ENCODE measurements around the gene CYP1B1. TPM values are rescaled to one million over a fixed set of nuclear protein-coding genes. Genes with fewer than 3 reads are reported as not detected.

CYP1B1 gene
- polyA plus RNA-seq, 3 donors, result 63.2 to 250 (median 162) TPM

GRCh38 chr2:38066421-38067115, 9.4 kb downstream of the CYP1B1 start:
- Histone ChIP-seq H3K4me3 (replicated peaks in 1 of 3; ENCODE audit: low read depth in 2 of 3, low read length in 3 of 3) (no peak overlapping the region), H3K9ac (ENCODE audit: insufficient read depth, low read length, poor library complexity, severe bottlenecking) (no peak overlapping the region), H3K4me2 (replicated peaks; ENCODE audit: extremely low read depth, low read length, poor library complexity, severe bottlenecking) (no peak overlapping the region), H3K27ac (ENCODE audit: low read depth in 1 of 2, low read length in 2 of 2) (no peak overlapping the region), H3K79me2 (ENCODE audit: insufficient read depth, low read length) (peaks cover 23% of the 10 kb centered on the region), H2AFZ (ENCODE audit: insufficient read depth, low read depth, low read length, poor library complexity, severe bottlenecking) (no peak overlapping the region), H3K27me3 (ENCODE audit: control insufficient read depth in 2 of 2, insufficient read depth in 2 of 2, low read length in 2 of 2) (peaks cover 0 to 11% of the 10 kb centered on the region in 2 donors), H3K4me1 (ENCODE audit: control insufficient read depth in 1 of 2, insufficient read depth in 2 of 2, low read length in 2 of 2) (peaks cover 39 to 42% of the 10 kb centered on the region in 2 donors), H4K20me1 (ENCODE audit: insufficient read depth, low read length) (peaks cover 75% of the 10 kb centered on the region), H3K9me3 (replicated peaks in 1 of 2; ENCODE audit: control insufficient read depth in 1 of 2, insufficient read depth in 1 of 2, low read length in 2 of 2) (no peaks in the 10 kb centered on the region), H3K36me3 (replicated peaks in 1 of 2; ENCODE audit: control insufficient read depth in 1 of 2, insufficient read depth in 2 of 2, low read length in 2 of 2) (peaks cover 59 to 80% of the 10 kb centered on the region in 2 donors)
- peaks cover 0 to 6% (median 1%) of the 10 kb centered on the region in 7 donors for H3K9me3 Mint-ChIP-seq
- H3K4me3 Mint-ChIP-seq, result no peak overlapping the region
- DNase-seq, result no peak
- peaks cover 56% of the 10 kb centered on the region for H3K4me1 Mint-ChIP-seq
- peaks cover 8 to 14% (median 12%) of the 10 kb centered on the region in 3 donors for H3K27me3 Mint-ChIP-seq (ENCODE audit: low read depth in 3 of 3)
- 100% methylated on average over 1 of the region's 6 CpGs for WGBS (ENCODE audit: insufficient coverage)
- TF ChIP-seq CTCF (IDR thresholded peaks at IDR 0.05), result no peak
- intact Hi-C loops (cut with micrococcal nuclease), result no loop called here
- peak overlapping the region in 1 of 7 donors; percentile 17 for H3K27ac Mint-ChIP-seq
- peaks cover 81 to 87% of the 10 kb centered on the region in 2 donors for H3K36me3 Mint-ChIP-seq

GRCh38 chr2:38065502-38066135, 10.3 kb downstream of the CYP1B1 start:
- Mint-ChIP-seq H3K27me3 (ENCODE audit: low read depth in 3 of 3) (peaks cover 3 to 8% (median 6%) of the 10 kb centered on the region in 3 donors), H3K4me1 (peaks cover 47% of the 10 kb centered on the region), H3K4me3 (no peak overlapping the region), H3K36me3 (peaks cover 74 to 78% of the 10 kb centered on the region in 2 donors), H3K9me3 (peaks cover 0 to 2% (median under 1%) of the 10 kb centered on the region in 7 donors), H3K27ac (peak overlapping the region in 1 of 7 donors; percentile 42)
- intact Hi-C loops (cut with micrococcal nuclease), result no loop called here
- Histone ChIP-seq H3K36me3 (replicated peaks in 1 of 2; ENCODE audit: control insufficient read depth in 1 of 2, insufficient read depth in 2 of 2, low read length in 2 of 2) (peaks cover 50 to 70% of the 10 kb centered on the region in 2 donors), H3K27me3 (ENCODE audit: control insufficient read depth in 2 of 2, insufficient read depth in 2 of 2, low read length in 2 of 2) (peaks cover 0 to 2% of the 10 kb centered on the region in 2 donors), H3K4me3 (replicated peaks in 1 of 3; ENCODE audit: low read depth in 2 of 3, low read length in 3 of 3) (no peak overlapping the region), H3K79me2 (ENCODE audit: insufficient read depth, low read length) (peaks cover 13% of the 10 kb centered on the region), H2AFZ (ENCODE audit: insufficient read depth, low read depth, low read length, poor library complexity, severe bottlenecking) (no peak overlapping the region), H3K9ac (ENCODE audit: insufficient read depth, low read length, poor library complexity, severe bottlenecking) (no peak overlapping the region), H3K9me3 (replicated peaks in 1 of 2; ENCODE audit: control insufficient read depth in 1 of 2, insufficient read depth in 1 of 2, low read length in 2 of 2) (no peaks in the 10 kb centered on the region), H3K27ac (ENCODE audit: low read depth in 1 of 2, low read length in 2 of 2) (no peak overlapping the region), H3K4me1 (ENCODE audit: control insufficient read depth in 1 of 2, insufficient read depth in 2 of 2, low read length in 2 of 2) (peaks cover 30 to 33% of the 10 kb centered on the region in 2 donors), H3K4me2 (replicated peaks; ENCODE audit: extremely low read depth, low read length, poor library complexity, severe bottlenecking) (no peak overlapping the region), H4K20me1 (ENCODE audit: insufficient read depth, low read length) (peaks cover 66% of the 10 kb centered on the region)
- no peak for TF ChIP-seq CTCF (IDR thresholded peaks at IDR 0.05)
- no peak for DNase-seq
- WGBS (ENCODE audit: insufficient coverage), result 98% methylated on average over 3 of the region's 6 CpGs
